SK-N-SH treated with all-trans-retinoic acid at 6 μM for 48 hours (cell line): ENCODE results near the gene SIRT2.

Experiments
- ARNTL ChIP-seq: fragments of 450-650 bp; formaldehyde crosslinking; IDR thresholded peaks from 2 replicates; pipeline ENCODE4 v1.5.0; 2020; ENCODE audit warnings: low read depth, mild to moderate bottlenecking, moderate library complexity, borderline replicate concordance
- ESRRG ChIP-seq: fragments of 250-450 bp; sonication (Bioruptor Pico); IDR thresholded peaks from 2 replicates; pipeline ENCODE4 v1.6.1; 2021; ENCODE audit warnings: mild to moderate bottlenecking
- OSR1 ChIP-seq: fragments of 250-450 bp; sonication (Bioruptor Pico); IDR thresholded peaks from 2 replicates; pipeline ENCODE4 v1.8.0; 2022; ENCODE audit warnings: moderate library complexity, mild to moderate bottlenecking, inconsistent platforms
- PATZ1 ChIP-seq: fragments of 250-450 bp; sonication (Bioruptor Pico); IDR thresholded peaks from 2 replicates; pipeline ENCODE4 v1.8.0; 2020; ENCODE audit warnings: mild to moderate bottlenecking, moderate library complexity, borderline replicate concordance
- POU6F1 ChIP-seq: fragments of 250-450 bp; sonication (Bioruptor Pico); IDR thresholded peaks from 2 replicates; pipeline ENCODE4 v1.8.0; 2021; ENCODE audit warnings: low read depth, mild to moderate bottlenecking, moderate library complexity, borderline replicate concordance
- RARB ChIP-seq: fragments of 250-450 bp; sonication (Bioruptor Pico); IDR thresholded peaks from 2 replicates; pipeline ENCODE4 v1.8.0; 2021; ENCODE audit warnings: mild to moderate bottlenecking, moderate library complexity
- ZNF565 ChIP-seq: fragments of 450-650 bp; formaldehyde crosslinking; conservative IDR thresholded peaks from 2 replicates; pipeline ENCODE4 v1.5.0; 2020; ENCODE audit warnings: low read depth, mild to moderate bottlenecking, moderate library complexity

- TF ChIP-seq ARNTL (CRISPR knock-in tag) (no peak), ESRRG (CRISPR knock-in tag) (no peak), PATZ1 (CRISPR knock-in tag) (no peak), OSR1 (CRISPR knock-in tag) (no peak), ZNF565 (no peak), RARB (CRISPR knock-in tag) (no peak), POU6F1 (CRISPR knock-in tag) (no peak)
Measured at GRCh38 chr19:38911388-38912001, 12.1 kb upstream of the SIRT2 start.
